ENCODE data around the gene FAH. TPM values are rescaled to one million over a fixed set of nuclear protein-coding genes. Genes with fewer than 3 reads are reported as not detected.

FAH gene
- total and polyA plus RNA-seq, 4 donors: 23.7 to 55.5 (median 49.2) TPM

DNA sequence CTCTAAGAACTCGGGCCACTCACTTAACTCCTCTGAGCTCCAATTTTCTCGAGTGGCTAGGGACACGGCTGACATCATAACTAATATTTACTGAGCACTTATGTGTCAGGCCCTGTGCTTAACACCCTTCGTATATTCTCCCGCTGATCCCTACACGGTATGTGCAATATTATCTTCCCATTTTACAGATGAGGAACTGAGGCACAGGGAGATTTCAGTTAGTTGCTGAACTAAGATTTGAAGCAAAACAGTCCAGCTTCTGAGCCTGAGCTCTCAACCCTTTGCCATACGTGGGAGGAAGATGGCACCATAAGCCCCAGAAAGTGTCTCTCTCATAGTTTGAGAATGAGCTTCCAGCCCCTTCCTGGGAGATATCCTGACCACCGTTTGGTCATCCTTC lies 19.6 kb downstream of the FAH start:
- H3K27ac ChIP-seq (ENCODE audit: low read depth in 1 of 2, low read length in 1 of 2): no peak overlapping the region

DNA sequence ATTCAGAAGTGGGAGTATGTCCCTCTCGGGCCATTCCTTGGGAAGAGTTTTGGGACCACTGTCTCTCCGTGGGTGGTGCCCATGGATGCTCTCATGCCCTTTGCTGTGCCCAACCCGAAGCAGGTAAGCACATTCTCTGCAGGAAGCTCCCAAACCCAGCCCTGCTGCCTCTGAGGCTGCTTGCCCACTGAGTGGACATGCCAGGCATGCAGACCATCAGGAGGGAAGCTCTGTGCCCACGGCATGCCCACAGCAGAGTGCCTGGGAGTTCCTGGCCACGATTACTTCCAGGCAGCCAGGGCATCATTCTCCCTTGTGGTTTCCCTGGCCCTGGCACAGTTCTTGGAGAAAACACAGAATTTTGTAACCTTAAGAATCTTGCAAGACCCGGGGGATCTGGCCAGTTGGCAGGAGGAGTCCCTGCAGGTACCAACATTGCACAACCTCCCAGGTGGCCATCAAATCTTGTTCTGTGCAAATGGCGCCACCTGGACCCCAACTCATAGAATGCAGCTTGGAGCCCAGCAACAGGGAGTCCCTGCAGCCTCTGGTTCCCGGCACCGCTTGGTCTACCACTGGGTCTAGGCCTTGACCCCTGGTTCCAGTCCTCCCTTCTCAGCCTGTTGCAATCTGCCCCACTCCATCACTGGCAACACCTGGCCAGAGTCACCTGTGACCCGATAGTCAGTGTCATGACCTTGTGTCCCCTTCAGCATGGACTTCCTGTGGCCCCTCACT lies 20.4 kb downstream of the FAH start:
- Histone ChIP-seq H3K4me1 (ENCODE audit: control insufficient read depth in 5 of 5, insufficient read depth in 5 of 5, low read length in 5 of 5) (peaks cover 0 to 4% (median 0%) of the 10 kb centered on the region in 5 donors), H3K27me3 (ENCODE audit: control insufficient read depth in 3 of 3, insufficient read depth in 3 of 3, low read length in 2 of 3) (no peaks in the 10 kb centered on the region), H3K9ac (ENCODE audit: insufficient read depth in 1 of 2, low read length in 2 of 2) (no peak overlapping the region), H3K4me3 (no peak overlapping the region), H3K9me3 (ENCODE audit: control insufficient read depth in 4 of 4, insufficient read depth in 3 of 4, low read length in 3 of 4) (no peaks in the 10 kb centered on the region), H3K27ac (ENCODE audit: low read depth in 1 of 2, low read length in 1 of 2) (no peak overlapping the region), H3K36me3 (ENCODE audit: control insufficient read depth in 4 of 4, insufficient read depth in 4 of 4, low read length in 4 of 4) (peaks cover 0 to 23% (median 18%) of the 10 kb centered on the region in 4 donors)
- ATAC-seq (ENCODE audit: insufficient read depth, low FRiP score) (peak; percentile 69), DNase-seq (peak; percentile 60 to 72 (median 70))
- peak; percentile 75 for TF ChIP-seq CTCF (IDR thresholded peaks at IDR 0.05; ENCODE audit: control extremely low read depth, extremely low read depth)
- WGBS, 2 donors: 64 to 66% methylated on average over 10 of the region's 10 CpGs

More for the DNA sequence above, 19.6 kb downstream of the FAH start:
- Histone ChIP-seq H3K9ac (ENCODE audit: insufficient read depth in 1 of 2, low read length in 2 of 2) (no peak overlapping the region), H3K4me1 (ENCODE audit: control insufficient read depth in 5 of 5, insufficient read depth in 5 of 5, low read length in 5 of 5) (peaks cover 0 to 4% (median 0%) of the 10 kb centered on the region in 5 donors), H3K9me3 (ENCODE audit: control insufficient read depth in 4 of 4, insufficient read depth in 3 of 4, low read length in 3 of 4) (no peaks in the 10 kb centered on the region), H3K4me3 (no peak overlapping the region), H3K36me3 (ENCODE audit: control insufficient read depth in 4 of 4, insufficient read depth in 4 of 4, low read length in 4 of 4) (peaks cover 0 to 26% (median 19%) of the 10 kb centered on the region in 4 donors), H3K27me3 (ENCODE audit: control insufficient read depth in 3 of 3, insufficient read depth in 3 of 3, low read length in 2 of 3) (no peaks in the 10 kb centered on the region)
- no peak for TF ChIP-seq CTCF (IDR thresholded peaks at IDR 0.05; ENCODE audit: control extremely low read depth, extremely low read depth)
- DNase-seq: no peak
- WGBS, 2 donors: 77 to 82% methylated on average over 8 of the region's 8 CpGs
- ATAC-seq (ENCODE audit: insufficient read depth, low FRiP score): no peak

DNA sequence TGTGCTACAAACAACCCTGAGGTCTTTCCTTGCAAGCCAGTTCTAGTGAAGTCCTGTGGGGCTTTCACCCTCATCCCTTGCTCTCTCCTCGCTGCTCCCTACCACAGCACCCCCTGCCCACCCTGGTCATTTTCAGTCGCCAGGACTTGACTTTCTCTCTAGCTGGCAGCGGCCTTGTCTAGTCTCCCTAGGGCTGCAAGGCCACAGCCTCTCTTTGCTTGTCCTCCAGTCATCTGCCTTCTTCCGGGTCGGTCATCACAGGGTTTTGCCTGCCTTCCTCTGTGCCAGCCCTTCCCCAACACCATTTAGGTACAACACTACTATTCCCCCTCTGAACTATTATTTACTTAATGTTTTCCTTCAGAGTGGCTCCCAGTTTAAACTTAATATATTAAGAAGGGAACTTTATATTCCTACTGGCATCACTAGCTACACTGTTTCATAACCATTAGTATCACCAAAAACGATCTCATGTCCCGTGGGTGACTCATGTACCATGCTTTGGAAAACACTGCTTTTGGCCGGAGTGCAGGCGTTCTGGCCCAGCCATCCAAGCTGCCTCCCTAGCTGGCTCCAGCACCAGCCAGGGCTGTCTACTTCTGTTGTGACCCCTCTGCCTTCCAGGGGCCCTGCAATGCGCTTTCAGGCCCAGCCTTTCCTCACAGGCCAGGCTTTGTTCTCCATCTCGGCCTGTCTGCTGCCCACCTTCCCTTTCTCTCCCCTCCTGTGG lies 21.4 kb downstream of the FAH start:
- Histone ChIP-seq H3K9ac (ENCODE audit: insufficient read depth in 1 of 2, low read length in 2 of 2) (no peak overlapping the region), H3K27ac (ENCODE audit: low read depth in 1 of 2, low read length in 1 of 2) (peak overlapping the region in 1 of 2 donors; percentile 37), H3K27me3 (ENCODE audit: control insufficient read depth in 3 of 3, insufficient read depth in 3 of 3, low read length in 2 of 3) (no peaks in the 10 kb centered on the region), H3K4me3 (no peak overlapping the region), H3K4me1 (ENCODE audit: control insufficient read depth in 5 of 5, insufficient read depth in 5 of 5, low read length in 5 of 5) (peaks cover 0 to 4% (median 0%) of the 10 kb centered on the region in 5 donors), H3K9me3 (ENCODE audit: control insufficient read depth in 4 of 4, insufficient read depth in 3 of 4, low read length in 3 of 4) (no peaks in the 10 kb centered on the region), H3K36me3 (ENCODE audit: control insufficient read depth in 4 of 4, insufficient read depth in 4 of 4, low read length in 4 of 4) (peaks cover 0 to 18% (median 16%) of the 10 kb centered on the region in 4 donors)
- DNase-seq (no peak), ATAC-seq (ENCODE audit: insufficient read depth, low FRiP score) (no peak)
- 85 to 91% methylated on average over 11 of the region's 11 CpGs for WGBS, 2 donors
- no peak for TF ChIP-seq CTCF (IDR thresholded peaks at IDR 0.05; ENCODE audit: control extremely low read depth, extremely low read depth)
